Measurements from ENCODE around the gene PCNA. TPM values are rescaled to one million over a fixed set of nuclear protein-coding genes. Genes with fewer than 3 reads are reported as not detected.

The PCNA gene
- total RNA-seq, 2 donors from 2014 or later: 168 to 169 TPM

- no peak for DNase-seq
- WGBS, 2 experiments (ENCODE audit: insufficient coverage in 1 of 2, insufficient read length in 1 of 2): 90 to 93% methylated on average over 6 of the region's 6 CpGs
- no peaks in the 10 kb centered on the region for H3K9me3 ChIP-seq (ENCODE audit: control insufficient read depth, low read length)
- H3K36me3 ChIP-seq (ENCODE audit: control insufficient read depth, insufficient read depth, low read length): peaks cover 3% of the 10 kb centered on the region
- no peaks in the 10 kb centered on the region for H3K9me3 Mint-ChIP-seq
- TF ChIP-seq, protein P1, sequence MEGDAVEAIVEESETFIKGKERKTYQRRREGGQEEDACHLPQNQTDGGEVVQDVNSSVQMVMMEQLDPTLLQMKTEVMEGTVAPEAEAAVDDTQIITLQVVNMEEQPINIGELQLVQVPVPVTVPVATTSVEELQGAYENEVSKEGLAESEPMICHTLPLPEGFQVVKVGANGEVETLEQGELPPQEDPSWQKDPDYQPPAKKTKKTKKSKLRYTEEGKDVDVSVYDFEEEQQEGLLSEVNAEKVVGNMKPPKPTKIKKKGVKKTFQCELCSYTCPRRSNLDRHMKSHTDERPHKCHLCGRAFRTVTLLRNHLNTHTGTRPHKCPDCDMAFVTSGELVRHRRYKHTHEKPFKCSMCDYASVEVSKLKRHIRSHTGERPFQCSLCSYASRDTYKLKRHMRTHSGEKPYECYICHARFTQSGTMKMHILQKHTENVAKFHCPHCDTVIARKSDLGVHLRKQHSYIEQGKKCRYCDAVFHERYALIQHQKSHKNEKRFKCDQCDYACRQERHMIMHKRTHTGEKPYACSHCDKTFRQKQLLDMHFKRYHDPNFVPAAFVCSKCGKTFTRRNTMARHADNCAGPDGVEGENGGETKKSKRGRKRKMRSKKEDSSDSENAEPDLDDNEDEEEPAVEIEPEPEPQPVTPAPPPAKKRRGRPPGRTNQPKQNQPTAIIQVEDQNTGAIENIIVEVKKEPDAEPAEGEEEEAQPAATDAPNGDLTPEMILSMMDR (conservative IDR thresholded peaks at IDR 0.05): no peak
- no peaks in the 10 kb centered on the region for H3K27me3 ChIP-seq (ENCODE audit: control insufficient read depth, insufficient read depth, low read length, poor library complexity, severe bottlenecking)
- H3K27ac ChIP-seq (ENCODE audit: low read depth, low read length): no peak overlapping the region
- no peak overlapping the region for H3K9ac ChIP-seq (ENCODE audit: extremely low read depth, low read length, poor library complexity, severe bottlenecking)
- no peaks in the 10 kb centered on the region for H3K27me3 Mint-ChIP-seq (ENCODE audit: insufficient read depth)
- no peak overlapping the region for H3K4me3 Mint-ChIP-seq
- peaks cover 5% of the 10 kb centered on the region for H3K36me3 Mint-ChIP-seq (ENCODE audit: low read depth)
- H3K4me1 Mint-ChIP-seq: peaks cover 30% of the 10 kb centered on the region
- H3K27ac Mint-ChIP-seq: peak overlapping the region; percentile 46
- no peak overlapping the region for H3K4me3 ChIP-seq (ENCODE audit: low read length)
- H3K4me1 ChIP-seq (ENCODE audit: control insufficient read depth, insufficient read depth, low read length): peaks cover 4% of the 10 kb centered on the region
These were observed 34.8 kb upstream of the PCNA start for GRCh38 chr20:5154543-5154925.

- Mint-ChIP-seq H3K4me3 (no peak overlapping the region), H3K4me1 (peaks cover 30% of the 10 kb centered on the region), H3K9me3 (no peaks in the 10 kb centered on the region), H3K27ac (peak overlapping the region; percentile 46), H3K36me3 (ENCODE audit: low read depth) (peaks cover 5% of the 10 kb centered on the region), H3K27me3 (ENCODE audit: insufficient read depth) (no peaks in the 10 kb centered on the region)
- H3K36me3 ChIP-seq (ENCODE audit: control insufficient read depth, insufficient read depth, low read length): peaks cover 3% of the 10 kb centered on the region
- no peaks in the 10 kb centered on the region for H3K27me3 ChIP-seq (ENCODE audit: control insufficient read depth, insufficient read depth, low read length, poor library complexity, severe bottlenecking)
- TF ChIP-seq, protein P1 (conservative IDR thresholded peaks at IDR 0.05): peak; percentile 40
- H3K4me3 ChIP-seq (ENCODE audit: low read length): no peak overlapping the region
- H3K27ac ChIP-seq (ENCODE audit: low read depth, low read length): no peak overlapping the region
- H3K9me3 ChIP-seq (ENCODE audit: control insufficient read depth, low read length): no peaks in the 10 kb centered on the region
- DNase-seq: no peak
- peaks cover 4% of the 10 kb centered on the region for H3K4me1 ChIP-seq (ENCODE audit: control insufficient read depth, insufficient read depth, low read length)
- no peak overlapping the region for H3K9ac ChIP-seq (ENCODE audit: extremely low read depth, low read length, poor library complexity, severe bottlenecking)
- 94 to 97% methylated on average over 5 of the region's 5 CpGs for WGBS, 2 experiments (ENCODE audit: insufficient coverage in 1 of 2, insufficient read length in 1 of 2)
These were observed 34.1 kb upstream of the PCNA start for GRCh38 chr20:5153612-5154542.

- H3K27ac ChIP-seq (ENCODE audit: low read depth, low read length): no peak overlapping the region
- H3K4me1 Mint-ChIP-seq: peaks cover 27% of the 10 kb centered on the region
- H3K27ac Mint-ChIP-seq: no peak overlapping the region
- no peak overlapping the region for H3K9ac ChIP-seq (ENCODE audit: extremely low read depth, low read length, poor library complexity, severe bottlenecking)
- H3K4me3 ChIP-seq (ENCODE audit: low read length): no peak overlapping the region
- no peak overlapping the region for H3K4me3 Mint-ChIP-seq
- DNase-seq: no peak
- H3K36me3 Mint-ChIP-seq (ENCODE audit: low read depth): peaks cover 5% of the 10 kb centered on the region
- TF ChIP-seq, protein P1 (conservative IDR thresholded peaks at IDR 0.05): no peak
- no peaks in the 10 kb centered on the region for H3K27me3 ChIP-seq (ENCODE audit: control insufficient read depth, insufficient read depth, low read length, poor library complexity, severe bottlenecking)
- 94 to 100% methylated on average over 1 to 3 of the region's 3 CpGs for WGBS, 2 experiments (ENCODE audit: insufficient coverage in 1 of 2, insufficient read length in 1 of 2)
- H3K9me3 Mint-ChIP-seq: no peaks in the 10 kb centered on the region
- H3K4me1 ChIP-seq (ENCODE audit: control insufficient read depth, insufficient read depth, low read length): peaks cover 4% of the 10 kb centered on the region
- peaks cover 3% of the 10 kb centered on the region for H3K36me3 ChIP-seq (ENCODE audit: control insufficient read depth, insufficient read depth, low read length)
- H3K27me3 Mint-ChIP-seq (ENCODE audit: insufficient read depth): no peaks in the 10 kb centered on the region
- H3K9me3 ChIP-seq (ENCODE audit: control insufficient read depth, low read length): no peaks in the 10 kb centered on the region
These were observed 33.4 kb upstream of the PCNA start for GRCh38 chr20:5153152-5153467.
